Embryonic facial prominence (tissue), 1 donor: ENCODE results near the gene QPCTL.
A peak's percentile ranks its signal among the peaks of the same experiment; 100 is the strongest.
"Not testable (repeated sequence)": the region's sequence is repeated elsewhere in the genome, so short reads cannot be mapped to it uniquely, and the experiment has no call there.

Experiments
- DNase-seq: peaks from one replicate; pipeline ENCODE4 v3.0.0-alpha.2; 2016; ENCODE audit errors: extremely low spot score

Gene QPCTL

GRCh38 chr19:45676851-45677263, 15.6 kb upstream of the QPCTL start:
- DNase-seq = no peak

- peak; percentile 25 for DNase-seq
These were observed 14.9 kb upstream of the QPCTL start for GRCh38 chr19:45677351-45678230.

- DNase-seq = peak; percentile 27
These were observed 11.0 kb upstream of the QPCTL start for GRCh38 chr19:45681391-45682015.

- DNase-seq = no peak
These were observed 10.3 kb upstream of the QPCTL start for GRCh38 chr19:45682117-45682516.

- DNase-seq = no peak
These were observed 9.6 kb upstream of the QPCTL start for GRCh38 chr19:45682908-45683307.

- DNase-seq = not testable (repeated sequence)
These were observed 7.4 kb upstream of the QPCTL start for GRCh38 chr19:45685045-45685444.

- DNase-seq = no peak
These were observed 4.9 kb upstream of the QPCTL start for GRCh38 chr19:45687599-45687998.

- DNase-seq = peak; percentile 85
These were observed 815 bp upstream of the QPCTL start, which contains the start of gene SNRPD2 for GRCh38 chr19:45691516-45692186. Gene SNRPD2, minus strand, starts transcription at chr19:45691953. Its CDS starts 65 bp downstream, at chr19:45691888.

- no peak for DNase-seq
These were observed 781 bp downstream of the QPCTL start for GRCh38 chr19:45693106-45693788.

GRCh38 chr19:45701676-45702075, 9.2 kb downstream of the QPCTL start:
- no peak for DNase-seq

GRCh38 chr19:45705115-45705514, 12.6 kb downstream of the QPCTL start:
- DNase-seq = no peak

- DNase-seq = no peak
These were observed 13.4 kb downstream of the QPCTL start for GRCh38 chr19:45705710-45706415.

GRCh38 chr19:45710356-45711130, 18.1 kb downstream of the QPCTL start:
- DNase-seq = no peak

- DNase-seq = no peak
These were observed 19.6 kb downstream of the QPCTL start for GRCh38 chr19:45711851-45712698.

- DNase-seq = no peak
These were observed 20.2 kb downstream of the QPCTL start for GRCh38 chr19:45712699-45713067.

- no peak for DNase-seq
These were observed 20.7 kb downstream of the QPCTL start for GRCh38 chr19:45713141-45713540.

GRCh38 chr19:45715139-45715538, 22.7 kb downstream of the QPCTL start:
- no peak for DNase-seq

- no peak for DNase-seq
These were observed 24.1 kb downstream of the QPCTL start for GRCh38 chr19:45716359-45717130.
